ENCODE data around the gene IFNL1. TPM values are rescaled to one million over a fixed set of nuclear protein-coding genes. Genes with fewer than 3 reads are reported as not detected.
A peak's percentile ranks its signal among the peaks of the same experiment; 100 is the strongest.

Gene IFNL1
- total and polyA plus RNA-seq, 2 donors (not counting 1 experiment from before 2014, with no cell fraction given): not detected

DNA sequence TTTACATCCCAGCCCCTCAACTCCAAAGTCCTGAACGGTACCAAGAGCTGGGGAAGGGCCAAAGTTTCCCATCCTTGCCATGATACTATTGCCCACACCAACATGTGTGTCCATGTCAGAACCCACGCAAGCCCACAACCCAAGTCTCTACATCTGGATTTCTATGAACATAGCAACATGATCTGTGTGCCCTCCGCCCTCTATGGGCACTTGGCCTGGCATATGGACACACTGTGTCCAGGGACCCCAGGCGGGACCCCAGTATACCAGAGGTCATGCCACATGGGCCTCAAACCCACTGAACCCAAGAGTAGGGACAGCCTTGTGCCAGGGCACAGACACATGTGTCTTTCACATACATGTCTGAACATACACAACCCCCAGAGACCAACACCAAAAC lies 22.5 kb downstream of the IFNL1 start:
- H3K4me3 ChIP-seq (ENCODE audit: control extremely low read depth in 1 of 5, extremely low read depth in 1 of 5, insufficient read depth in 1 of 5, low read depth in 2 of 5, low read length in 4 of 5): no peak overlapping the region
- ATAC-seq (ENCODE audit: low read depth) (no peak), DNase-seq (no peak)
- H3K9me3 ChIP-seq (ENCODE audit: control extremely low read depth in 1 of 3, control insufficient read depth in 2 of 3, insufficient read depth in 1 of 3, low read length in 2 of 3): no peaks in the 10 kb centered on the region
- peaks cover 0 to 8% of the 10 kb centered on the region in 2 experiments for H3K36me3 ChIP-seq (replicated peaks in 1 of 2; ENCODE audit: control extremely low read depth in 1 of 2, control insufficient read depth in 1 of 2, extremely low read depth in 1 of 2, insufficient read depth in 2 of 2, low read length in 1 of 2)
- peaks cover 5% of the 10 kb centered on the region for H4K20me1 ChIP-seq (ENCODE audit: control insufficient read depth, insufficient read depth, low read length, poor library complexity, severe bottlenecking)
- Mint-ChIP-seq H3K4me3 (peak overlapping the region; percentile 76), H3K9me3 (ENCODE audit: insufficient read depth) (no peaks in the 10 kb centered on the region), H3K4me1 (peaks cover 27% of the 10 kb centered on the region), H3K27me3 (peaks cover 8% of the 10 kb centered on the region), H3K27ac (no peak overlapping the region)
- intact Hi-C loops (cut with micrococcal nuclease): no loop called here
- no peak for TF ChIP-seq EZH2 (IDR thresholded peaks at IDR 0.05; ENCODE audit: borderline replicate concordance, insufficient read depth, low read depth, low read length, poor library complexity, severe bottlenecking)
- TF ChIP-seq, protein P1, sequence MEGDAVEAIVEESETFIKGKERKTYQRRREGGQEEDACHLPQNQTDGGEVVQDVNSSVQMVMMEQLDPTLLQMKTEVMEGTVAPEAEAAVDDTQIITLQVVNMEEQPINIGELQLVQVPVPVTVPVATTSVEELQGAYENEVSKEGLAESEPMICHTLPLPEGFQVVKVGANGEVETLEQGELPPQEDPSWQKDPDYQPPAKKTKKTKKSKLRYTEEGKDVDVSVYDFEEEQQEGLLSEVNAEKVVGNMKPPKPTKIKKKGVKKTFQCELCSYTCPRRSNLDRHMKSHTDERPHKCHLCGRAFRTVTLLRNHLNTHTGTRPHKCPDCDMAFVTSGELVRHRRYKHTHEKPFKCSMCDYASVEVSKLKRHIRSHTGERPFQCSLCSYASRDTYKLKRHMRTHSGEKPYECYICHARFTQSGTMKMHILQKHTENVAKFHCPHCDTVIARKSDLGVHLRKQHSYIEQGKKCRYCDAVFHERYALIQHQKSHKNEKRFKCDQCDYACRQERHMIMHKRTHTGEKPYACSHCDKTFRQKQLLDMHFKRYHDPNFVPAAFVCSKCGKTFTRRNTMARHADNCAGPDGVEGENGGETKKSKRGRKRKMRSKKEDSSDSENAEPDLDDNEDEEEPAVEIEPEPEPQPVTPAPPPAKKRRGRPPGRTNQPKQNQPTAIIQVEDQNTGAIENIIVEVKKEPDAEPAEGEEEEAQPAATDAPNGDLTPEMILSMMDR (IDR thresholded peaks at IDR 0.05): no peak
- no peak overlapping the region for H3K27ac ChIP-seq (ENCODE audit: low read length in 2 of 2)
- peaks cover 8 to 13% of the 10 kb centered on the region in 2 donors for H3K4me1 ChIP-seq (ENCODE audit: control insufficient read depth in 2 of 2, insufficient read depth in 2 of 2, low read length in 2 of 2)
- no peaks in the 10 kb centered on the region for H3K79me2 ChIP-seq (ENCODE audit: control insufficient read depth, insufficient read depth, low read length)
- no peak overlapping the region for H2AFZ ChIP-seq (ENCODE audit: insufficient read depth, low read depth, low read length, poor library complexity, severe bottlenecking)
- peaks cover 0 to 6% (median 0%) of the 10 kb centered on the region in 4 experiments for H3K27me3 ChIP-seq (replicated peaks in 1 of 4; ENCODE audit: control extremely low read depth in 1 of 4, control insufficient read depth in 3 of 4, insufficient read depth in 4 of 4, low read length in 3 of 4)
- WGBS (ENCODE audit: insufficient coverage): 96% methylated on average over 4 of the region's 4 CpGs
- H3K9ac ChIP-seq (ENCODE audit: low read length): no peak overlapping the region
- POLR2A ChIA-PET: no interaction called here
- CTCF ChIA-PET: interaction anchor here (0.6 kb wide), 1 partner anchor 449 kb away, joined by 3 read pairs; no protein-coding TSS in a partner anchor
- H3K4me2 ChIP-seq (replicated peaks; ENCODE audit: low read depth, low read length, poor library complexity, severe bottlenecking): no peak overlapping the region

DNA sequence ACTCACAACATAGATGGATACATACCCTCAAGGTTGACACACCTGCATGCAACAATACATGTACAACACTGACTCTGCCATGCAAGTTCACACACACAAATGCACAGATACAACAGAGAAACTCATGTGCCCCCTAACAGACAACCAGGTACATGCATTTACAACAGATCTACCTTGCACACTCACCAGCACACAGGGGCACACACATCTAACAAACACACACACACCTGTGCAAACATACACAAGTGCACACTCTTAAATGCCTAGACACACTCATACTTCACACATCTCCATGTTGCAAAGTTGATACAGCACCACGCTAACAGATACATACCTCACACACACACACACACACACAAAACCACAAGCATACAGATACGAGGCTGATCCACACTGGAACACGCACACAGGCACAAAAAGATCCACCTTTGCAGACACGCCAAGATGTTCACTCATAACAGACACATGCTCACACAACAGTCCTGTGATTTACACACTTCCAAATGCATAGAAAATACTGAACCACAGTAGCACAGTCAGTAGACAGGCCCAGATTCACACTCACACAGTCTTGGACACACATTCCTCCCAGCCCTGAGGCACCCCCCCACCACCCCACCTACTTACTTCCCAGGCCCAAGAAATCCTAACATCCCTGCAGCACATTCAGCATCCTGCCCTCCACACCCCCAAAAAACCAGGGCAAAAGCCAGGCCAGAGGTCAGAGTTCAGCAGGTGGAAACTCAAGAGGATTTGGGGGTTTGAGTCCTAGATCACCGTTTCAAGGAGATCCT lies 23.1 kb downstream of the IFNL1 start:
- peaks cover 27% of the 10 kb centered on the region for H3K4me1 Mint-ChIP-seq
- H3K4me3 ChIP-seq (ENCODE audit: control extremely low read depth in 1 of 5, extremely low read depth in 1 of 5, insufficient read depth in 1 of 5, low read depth in 2 of 5, low read length in 4 of 5): no peak overlapping the region

More for the DNA sequence above, 23.1 kb downstream of the IFNL1 start:
- no peak for ATAC-seq (ENCODE audit: low read depth)
- POLR2A ChIA-PET: no interaction called here
- H3K79me2 ChIP-seq (ENCODE audit: control insufficient read depth, insufficient read depth, low read length): no peaks in the 10 kb centered on the region
- H3K9ac ChIP-seq (ENCODE audit: low read length): no peak overlapping the region
- TF ChIP-seq, protein P1 (IDR thresholded peaks at IDR 0.05): no peak
- TF ChIP-seq EZH2 (IDR thresholded peaks at IDR 0.05; ENCODE audit: borderline replicate concordance, insufficient read depth, low read depth, low read length, poor library complexity, severe bottlenecking): no peak
- H4K20me1 ChIP-seq (ENCODE audit: control insufficient read depth, insufficient read depth, low read length, poor library complexity, severe bottlenecking): peaks cover 5% of the 10 kb centered on the region
- H3K4me3 Mint-ChIP-seq: peak overlapping the region; percentile 76
- CTCF ChIA-PET: interaction anchor here (0.6 kb wide), 1 partner anchor 448 kb away, joined by 3 read pairs; no protein-coding TSS in a partner anchor
- H3K4me1 ChIP-seq (ENCODE audit: control insufficient read depth in 2 of 2, insufficient read depth in 2 of 2, low read length in 2 of 2): peaks cover 8 to 13% of the 10 kb centered on the region in 2 donors
- peaks cover 0 to 2% of the 10 kb centered on the region in 2 experiments for H3K36me3 ChIP-seq (replicated peaks in 1 of 2; ENCODE audit: control extremely low read depth in 1 of 2, control insufficient read depth in 1 of 2, extremely low read depth in 1 of 2, insufficient read depth in 2 of 2, low read length in 1 of 2)
- no peaks in the 10 kb centered on the region for H3K9me3 Mint-ChIP-seq (ENCODE audit: insufficient read depth)
- H3K27me3 Mint-ChIP-seq: peaks cover 8% of the 10 kb centered on the region
- H2AFZ ChIP-seq (ENCODE audit: insufficient read depth, low read depth, low read length, poor library complexity, severe bottlenecking): no peak overlapping the region
- intact Hi-C loops (cut with micrococcal nuclease): no loop called here
- H3K9me3 ChIP-seq (ENCODE audit: control extremely low read depth in 1 of 3, control insufficient read depth in 2 of 3, insufficient read depth in 1 of 3, low read length in 2 of 3): no peaks in the 10 kb centered on the region
- H3K27ac ChIP-seq (ENCODE audit: low read length in 2 of 2): no peak overlapping the region
- peaks cover 0 to 6% (median 0%) of the 10 kb centered on the region in 4 experiments for H3K27me3 ChIP-seq (replicated peaks in 1 of 4; ENCODE audit: control extremely low read depth in 1 of 4, control insufficient read depth in 3 of 4, insufficient read depth in 4 of 4, low read length in 3 of 4)
- whole genome bisulfite sequencing (ENCODE audit: insufficient coverage): 89% methylated on average over 4 of the region's 5 CpGs
- H3K27ac Mint-ChIP-seq: peak overlapping the region; percentile 38
- no peak for DNase-seq
- H3K4me2 ChIP-seq (replicated peaks; ENCODE audit: low read depth, low read length, poor library complexity, severe bottlenecking): peak overlapping the region; percentile 98

Data from B cell (primary cell).